DMS153 (cell line): ENCODE data around the gene PPP4R2.

Source experiments
- DNase-seq: peaks from one replicate; lab custom pipeline; 2025; lab: John Stamatoyannopoulos, UW

PPP4R2 gene

GRCh38 chr3:73069775-73070444, 73.3 kb downstream of the PPP4R2 start:
- no peak for DNase-seq

- no peak for DNase-seq
These were observed 74.3 kb downstream of the PPP4R2 start for GRCh38 chr3:73070675-73071575.

GRCh38 chr3:73071952-73072351, 75.3 kb downstream of the PPP4R2 start:
- no peak for DNase-seq

- DNase-seq, result no peak
These were observed 76.0 kb downstream of the PPP4R2 start for GRCh38 chr3:73072634-73073033.

GRCh38 chr3:73073091-73073707, 76.6 kb downstream of the PPP4R2 start:
- DNase-seq, result no peak

GRCh38 chr3:73074781-73075180, 78.2 kb downstream of the PPP4R2 start:
- no peak for DNase-seq

- DNase-seq, result no peak
These were observed 83.8 kb downstream of the PPP4R2 start for GRCh38 chr3:73080216-73080966.

GRCh38 chr3:73081140-73081539, 84.5 kb downstream of the PPP4R2 start:
- DNase-seq, result no peak

GRCh38 chr3:73084170-73084569, 87.6 kb downstream of the PPP4R2 start:
- DNase-seq, result no peak

- no peak for DNase-seq
These were observed 89.5 kb downstream of the PPP4R2 start for GRCh38 chr3:73086071-73086494.

GRCh38 chr3:73094129-73094528, 97.5 kb downstream of the PPP4R2 start:
- DNase-seq, result no peak

GRCh38 chr3:73094951-73095350, 98.3 kb downstream of the PPP4R2 start:
- DNase-seq, result no peak

GRCh38 chr3:73096169-73096568, 99.6 kb downstream of the PPP4R2 start:
- no peak for DNase-seq

- DNase-seq, result no peak
These were observed 101.4 kb downstream of the PPP4R2 start for GRCh38 chr3:73098026-73098425.

GRCh38 chr3:73098873-73099272, 102.3 kb downstream of the PPP4R2 start:
- no peak for DNase-seq

- peak; percentile 34 for DNase-seq
These were observed 104.3 kb downstream of the PPP4R2 start for GRCh38 chr3:73100741-73101559.

- no peak for DNase-seq
These were observed 105.3 kb downstream of the PPP4R2 start for GRCh38 chr3:73101881-73102280.

- DNase-seq, result no peak
These were observed 110.6 kb downstream of the PPP4R2 start for GRCh38 chr3:73107215-73107614.

GRCh38 chr3:73107676-73108187, 111.1 kb downstream of the PPP4R2 start:
- DNase-seq, result no peak

- no peak for DNase-seq
These were observed 112.1 kb downstream of the PPP4R2 start for GRCh38 chr3:73108750-73109149.

GRCh38 chr3:73110530-73110929, 113.9 kb downstream of the PPP4R2 start:
- DNase-seq, result no peak
